Measurements from ENCODE around the gene MPO.

The MPO gene

DNA sequence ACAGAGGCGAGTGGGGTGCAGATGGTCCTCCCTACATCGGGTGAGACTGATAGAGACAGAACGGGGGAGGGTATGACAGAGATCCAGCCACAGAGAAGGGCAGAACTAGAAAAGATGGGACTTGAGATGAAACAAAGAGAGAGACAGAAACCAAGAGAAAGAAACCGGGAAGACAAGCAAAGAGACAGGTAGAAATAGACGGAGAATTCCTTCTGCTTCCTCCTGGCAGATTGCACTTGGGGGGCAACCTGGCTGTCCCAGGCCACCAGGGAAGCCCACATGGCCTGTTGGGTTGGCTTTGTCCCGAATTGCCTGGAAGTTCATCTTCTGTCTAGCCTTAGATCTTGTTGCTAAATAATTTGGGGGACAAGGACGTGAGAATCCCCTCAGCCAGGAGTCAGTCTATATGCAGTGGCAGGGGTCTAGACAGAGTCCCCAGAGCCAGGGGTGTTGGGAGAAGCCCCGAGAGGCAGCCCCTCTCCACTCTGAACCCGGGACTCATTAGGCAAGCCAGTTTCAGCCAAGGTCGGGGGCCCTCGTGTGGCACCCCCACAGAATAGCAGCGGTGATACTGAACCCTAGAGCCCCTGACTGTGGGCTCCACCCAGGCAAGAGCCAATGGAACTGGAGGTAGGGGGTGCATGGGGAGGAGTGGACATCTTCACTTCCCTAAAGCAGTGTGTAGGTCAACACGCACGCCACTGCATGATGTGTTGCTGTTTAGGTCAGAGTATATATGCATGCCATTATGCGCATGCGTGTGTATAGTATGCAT is 48.5 kb upstream of the MPO start:
- ATAC-seq: peak; percentile 23; the same call in 2 of the 3 replicates
- TF ChIP-seq CREB5 (CRISPR knock-in tag; IDR thresholded peaks at IDR 0.05; ENCODE audit: low read depth): no peak
- no peak for TF ChIP-seq TOX (CRISPR knock-in tag; IDR thresholded peaks at IDR 0.05; ENCODE audit: borderline replicate concordance)
- no peak for TF ChIP-seq ZC3H10 (CRISPR knock-in tag; IDR thresholded peaks at IDR 0.05)
- no peak for TF ChIP-seq CSDC2 (CRISPR knock-in tag; IDR thresholded peaks at IDR 0.05)

DNA sequence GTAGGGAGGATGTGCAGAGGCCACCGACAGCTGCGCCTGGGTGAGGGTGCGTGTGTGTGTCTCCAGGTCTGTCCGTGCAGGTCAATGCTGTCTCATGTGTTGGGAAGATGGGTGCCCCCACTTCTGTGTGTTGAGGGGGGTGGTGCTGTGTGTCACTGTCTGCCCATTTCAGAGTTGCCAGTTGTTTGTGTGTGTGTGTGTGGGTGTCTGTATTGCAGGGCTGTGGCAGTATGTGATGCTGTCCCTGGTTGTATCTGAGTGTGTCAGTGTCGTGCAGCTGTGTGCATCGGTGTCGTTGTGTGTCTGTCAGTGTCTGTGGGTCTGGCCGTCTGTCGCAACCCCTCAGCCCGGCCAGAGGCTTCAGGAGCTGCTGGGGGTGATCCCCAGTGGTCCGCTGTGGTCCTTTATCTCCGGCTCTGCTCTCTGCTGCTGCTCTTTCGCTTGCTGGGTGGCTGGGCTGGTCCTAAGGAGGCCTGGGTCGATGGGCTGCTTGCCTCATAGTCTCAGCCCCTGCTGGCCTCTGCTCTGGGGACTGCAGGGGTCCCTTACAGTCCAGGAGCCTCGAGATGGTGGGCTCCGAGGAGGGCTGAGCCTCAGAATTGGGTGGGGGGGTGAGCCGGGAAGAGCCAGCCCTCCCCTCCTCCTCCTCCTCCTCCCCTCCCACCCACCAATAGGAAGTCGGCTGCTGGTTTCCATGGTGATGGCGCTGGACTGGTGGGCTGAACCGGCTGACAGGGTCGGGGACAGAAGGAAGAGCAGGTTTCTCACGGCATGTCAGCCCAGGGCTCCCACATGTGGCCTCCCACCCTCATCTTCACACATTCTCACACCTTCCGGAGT is 47.7 kb upstream of the MPO start, which contains the start of gene TSPOAP1:
TSS of gene TSPOAP1 (minus strand) at position 601 of the 840 bp plus-strand sequence. CDS start 875 bp downstream, outside the sequence.
- ATAC-seq: no peak
- TF ChIP-seq, protein P1, sequence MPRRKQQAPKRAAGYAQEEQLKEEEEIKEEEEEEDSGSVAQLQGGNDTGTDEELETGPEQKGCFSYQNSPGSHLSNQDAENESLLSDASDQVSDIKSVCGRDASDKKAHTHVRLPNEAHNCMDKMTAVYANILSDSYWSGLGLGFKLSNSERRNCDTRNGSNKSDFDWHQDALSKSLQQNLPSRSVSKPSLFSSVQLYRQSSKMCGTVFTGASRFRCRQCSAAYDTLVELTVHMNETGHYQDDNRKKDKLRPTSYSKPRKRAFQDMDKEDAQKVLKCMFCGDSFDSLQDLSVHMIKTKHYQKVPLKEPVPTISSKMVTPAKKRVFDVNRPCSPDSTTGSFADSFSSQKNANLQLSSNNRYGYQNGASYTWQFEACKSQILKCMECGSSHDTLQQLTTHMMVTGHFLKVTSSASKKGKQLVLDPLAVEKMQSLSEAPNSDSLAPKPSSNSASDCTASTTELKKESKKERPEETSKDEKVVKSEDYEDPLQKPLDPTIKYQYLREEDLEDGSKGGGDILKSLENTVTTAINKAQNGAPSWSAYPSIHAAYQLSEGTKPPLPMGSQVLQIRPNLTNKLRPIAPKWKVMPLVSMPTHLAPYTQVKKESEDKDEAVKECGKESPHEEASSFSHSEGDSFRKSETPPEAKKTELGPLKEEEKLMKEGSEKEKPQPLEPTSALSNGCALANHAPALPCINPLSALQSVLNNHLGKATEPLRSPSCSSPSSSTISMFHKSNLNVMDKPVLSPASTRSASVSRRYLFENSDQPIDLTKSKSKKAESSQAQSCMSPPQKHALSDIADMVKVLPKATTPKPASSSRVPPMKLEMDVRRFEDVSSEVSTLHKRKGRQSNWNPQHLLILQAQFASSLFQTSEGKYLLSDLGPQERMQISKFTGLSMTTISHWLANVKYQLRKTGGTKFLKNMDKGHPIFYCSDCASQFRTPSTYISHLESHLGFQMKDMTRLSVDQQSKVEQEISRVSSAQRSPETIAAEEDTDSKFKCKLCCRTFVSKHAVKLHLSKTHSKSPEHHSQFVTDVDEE (CRISPR knock-in tag; IDR thresholded peaks at IDR 0.05): no peak
- TF ChIP-seq TCF4 (CRISPR knock-in tag; IDR thresholded peaks at IDR 0.05; ENCODE audit: borderline replicate concordance) (no peak), ZNF70 (CRISPR knock-in tag; IDR thresholded peaks at IDR 0.05) (no peak), ESRRG (CRISPR knock-in tag; IDR thresholded peaks at IDR 0.05) (no peak), OSR1 (CRISPR knock-in tag; IDR thresholded peaks at IDR 0.05) (no peak), ZNF8 (CRISPR knock-in tag; IDR thresholded peaks at IDR 0.05) (no peak), BACH2 (CRISPR knock-in tag; IDR thresholded peaks at IDR 0.05; ENCODE audit: borderline replicate concordance) (no peak), ARNTL (CRISPR knock-in tag; IDR thresholded peaks at IDR 0.05; ENCODE audit: borderline replicate concordance, low read depth) (no peak), GLIS3 (CRISPR knock-in tag; IDR thresholded peaks at IDR 0.05) (no peak), TOX (CRISPR knock-in tag; IDR thresholded peaks at IDR 0.05; ENCODE audit: borderline replicate concordance) (no peak), ZFP30 (CRISPR knock-in tag; IDR thresholded peaks at IDR 0.05) (no peak), SNAI2 (CRISPR knock-in tag; IDR thresholded peaks at IDR 0.05) (no peak), CSDC2 (CRISPR knock-in tag; IDR thresholded peaks at IDR 0.05) (no peak), RARB (CRISPR knock-in tag; IDR thresholded peaks at IDR 0.05) (no peak), POU6F1 (CRISPR knock-in tag; IDR thresholded peaks at IDR 0.05; ENCODE audit: borderline replicate concordance, low read depth) (no peak), ZFP3 (CRISPR knock-in tag; IDR thresholded peaks at IDR 0.05) (no peak), PPARA (CRISPR knock-in tag; IDR thresholded peaks at IDR 0.05; ENCODE audit: borderline replicate concordance) (no peak), CREB5 (CRISPR knock-in tag; IDR thresholded peaks at IDR 0.05; ENCODE audit: low read depth) (no peak)
- TF ChIP-seq, protein P2, sequence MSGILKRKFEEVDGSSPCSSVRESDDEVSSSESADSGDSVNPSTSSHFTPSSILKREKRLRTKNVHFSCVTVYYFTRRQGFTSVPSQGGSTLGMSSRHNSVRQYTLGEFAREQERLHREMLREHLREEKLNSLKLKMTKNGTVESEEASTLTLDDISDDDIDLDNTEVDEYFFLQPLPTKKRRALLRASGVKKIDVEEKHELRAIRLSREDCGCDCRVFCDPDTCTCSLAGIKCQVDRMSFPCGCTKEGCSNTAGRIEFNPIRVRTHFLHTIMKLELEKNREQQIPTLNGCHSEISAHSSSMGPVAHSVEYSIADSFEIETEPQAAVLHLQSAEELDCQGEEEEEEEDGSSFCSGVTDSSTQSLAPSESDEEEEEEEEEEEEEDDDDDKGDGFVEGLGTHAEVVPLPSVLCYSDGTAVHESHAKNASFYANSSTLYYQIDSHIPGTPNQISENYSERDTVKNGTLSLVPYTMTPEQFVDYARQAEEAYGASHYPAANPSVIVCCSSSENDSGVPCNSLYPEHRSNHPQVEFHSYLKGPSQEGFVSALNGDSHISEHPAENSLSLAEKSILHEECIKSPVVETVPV (CRISPR knock-in tag; IDR thresholded peaks at IDR 0.05): no peak
- TF ChIP-seq, protein P3, sequence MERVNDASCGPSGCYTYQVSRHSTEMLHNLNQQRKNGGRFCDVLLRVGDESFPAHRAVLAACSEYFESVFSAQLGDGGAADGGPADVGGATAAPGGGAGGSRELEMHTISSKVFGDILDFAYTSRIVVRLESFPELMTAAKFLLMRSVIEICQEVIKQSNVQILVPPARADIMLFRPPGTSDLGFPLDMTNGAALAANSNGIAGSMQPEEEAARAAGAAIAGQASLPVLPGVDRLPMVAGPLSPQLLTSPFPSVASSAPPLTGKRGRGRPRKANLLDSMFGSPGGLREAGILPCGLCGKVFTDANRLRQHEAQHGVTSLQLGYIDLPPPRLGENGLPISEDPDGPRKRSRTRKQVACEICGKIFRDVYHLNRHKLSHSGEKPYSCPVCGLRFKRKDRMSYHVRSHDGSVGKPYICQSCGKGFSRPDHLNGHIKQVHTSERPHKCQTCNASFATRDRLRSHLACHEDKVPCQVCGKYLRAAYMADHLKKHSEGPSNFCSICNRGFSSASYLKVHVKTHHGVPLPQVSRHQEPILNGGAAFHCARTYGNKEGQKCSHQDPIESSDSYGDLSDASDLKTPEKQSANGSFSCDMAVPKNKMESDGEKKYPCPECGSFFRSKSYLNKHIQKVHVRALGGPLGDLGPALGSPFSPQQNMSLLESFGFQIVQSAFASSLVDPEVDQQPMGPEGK (CRISPR knock-in tag; IDR thresholded peaks at IDR 0.05; ENCODE audit: borderline replicate concordance): no peak

Measured in SK-N-SH treated with all-trans-retinoic acid at 6 μM for 48 hours (cell line).